Coronary artery (tissue), 2 donors: Measurements from ENCODE around the gene TMEM81.

Source experiments
- DNase-seq: peaks from one replicate; pipeline ENCODE4 v3.0.0-alpha.2; 2017; ENCODE audit warnings: low spot score
- H3K27ac ChIP-seq, 2 donors: fragments of 200-600 bp; sonication (generic); one replicate each; pipeline ENCODE4 v1.5.1; 2016 to 2019
- H3K4me3 ChIP-seq: fragments of 200-600 bp; sonication (generic); 2 replicates; pipeline ENCODE4 v1.5.1; 2016; ENCODE audit warnings: mild to moderate bottlenecking, moderate library complexity
- CTCF ChIP-seq: fragments of 200-600 bp; sonication (generic); IDR thresholded peaks from one replicate; pipeline ENCODE4 v1.5.1; 2019; ENCODE audit warnings: antibody characterized with exemption

TMEM81 gene

GRCh38 chr1:205041001-205041715 is 43.1 kb downstream of the TMEM81 start:
- Histone ChIP-seq H3K4me3 (no peak overlapping the region), H3K27ac (no peak overlapping the region)
- DNase-seq, result no peak
- TF ChIP-seq CTCF, result no peak

- TF ChIP-seq CTCF, result no peak
- Histone ChIP-seq H3K27ac (no peak overlapping the region), H3K4me3 (no peak overlapping the region)
- DNase-seq, result no peak
Measured at GRCh38 chr1:205038132-205038786, 46.0 kb downstream of the TMEM81 start.

GRCh38 chr1:205037539-205037938 is 46.7 kb downstream of the TMEM81 start:
- TF ChIP-seq CTCF, result no peak
- Histone ChIP-seq H3K4me3 (no peak overlapping the region), H3K27ac (no peak overlapping the region)
- no peak for DNase-seq
